Measurements from ENCODE around the gene SLC25A47. TPM values are rescaled to one million over a fixed set of nuclear protein-coding genes. Genes with fewer than 3 reads are reported as not detected.

Gene SLC25A47
- total RNA-seq, 1 experiment from 2014 or later: 0.13 TPM

GRCh38 chr14:100371773-100372172 lies 48.6 kb downstream of the SLC25A47 start:
- peak; percentile 78 for DNase-seq
- no peak overlapping the region for H3K9ac ChIP-seq (ENCODE audit: extremely low read depth, insufficient read length, low read length)

More at GRCh38 chr14:100371773-100372172, 48.6 kb downstream of the SLC25A47 start:
- Histone ChIP-seq H3T11ph (ENCODE audit: low read length) (no peak overlapping the region), H3K79me2 (ENCODE audit: insufficient read depth, low read length) (no peaks in the 10 kb centered on the region), H3K23me2 (ENCODE audit: insufficient read length, low read depth, low read length, poor library complexity, severe bottlenecking) (peaks cover 13% of the 10 kb centered on the region), H3K79me1 (ENCODE audit: insufficient read depth, low read depth, low read length, poor library complexity, severe bottlenecking) (no peaks in the 10 kb centered on the region), H2BK20ac (ENCODE audit: low read depth, low read length, poor library complexity, severe bottlenecking) (no peak overlapping the region), H2BK5ac (ENCODE audit: insufficient read length, low read length) (no peak overlapping the region), H4K20me1 (ENCODE audit: control insufficient read depth, insufficient read depth, insufficient read length) (no peaks in the 10 kb centered on the region), H3K4me2 (ENCODE audit: insufficient read depth, insufficient read length, low read length) (no peak overlapping the region), H3K4me1 (ENCODE audit: insufficient read depth, low read length) (peaks cover 6% of the 10 kb centered on the region; the same call in 1 of the 2 replicates), H3K56ac (ENCODE audit: insufficient read length, low read depth, low read length) (no peak overlapping the region), H3K27me3 (ENCODE audit: insufficient read depth, low read length) (no peaks in the 10 kb centered on the region), H4K8ac (replicated peaks; ENCODE audit: insufficient read length, low read depth, low read length) (no peak overlapping the region), H4K5ac (ENCODE audit: insufficient read length, low read depth, low read length) (no peak overlapping the region), H4K91ac (ENCODE audit: insufficient read length, low read depth, low read length) (no peak overlapping the region), H2BK120ac (ENCODE audit: low read depth, low read length, poor library complexity, severe bottlenecking) (no peak overlapping the region), H2AFZ (ENCODE audit: low read length) (no peak overlapping the region), H3K4ac (ENCODE audit: low read depth, low read length) (no peak overlapping the region), H3K27ac (ENCODE audit: insufficient read length, low read depth, low read length) (peak overlapping the region; percentile 3), H2AK5ac (ENCODE audit: insufficient read length, low read length) (no peak overlapping the region), H2BK15ac (ENCODE audit: low read depth, low read length) (no peak overlapping the region), H3K23ac (ENCODE audit: insufficient read length, low read depth, low read length) (no peak overlapping the region), H2BK12ac (ENCODE audit: insufficient read length, low read depth, low read length) (no peak overlapping the region), H3K9me3 (ENCODE audit: control insufficient read depth, low read depth, low read length) (no peaks in the 10 kb centered on the region), H3K14ac (ENCODE audit: insufficient read depth, low read length) (no peak overlapping the region), H3K18ac (ENCODE audit: insufficient read length, low read depth, low read length) (no peak overlapping the region)
- no CpG with 5 or more reads among the region's 6 CpGs for WGBS (ENCODE audit: extremely low coverage, insufficient read length, low lambda C conversion rate)
- no peak for TF ChIP-seq CTCF (conservative IDR thresholded peaks at IDR 0.05)
- Mint-ChIP-seq H3K27me3 (ENCODE audit: low read depth) (no peaks in the 10 kb centered on the region), H3K36me3 (ENCODE audit: insufficient read depth in 1 of 3, low read depth in 3 of 3) (peaks cover 20 to 43% (median 34%) of the 10 kb centered on the region in 3 experiments), H3K4me3 (peak overlapping the region; percentile 21 to 60; a peak in 3 of 5 replicates), H3K9me3 (peaks cover 0 to 2% of the 10 kb centered on the region in 2 experiments; a peak in 1 of 5 replicates), H3K27ac (peak overlapping the region; percentile 5 to 93 (median 71)), H3K4me1 (peaks cover 37 to 40% of the 10 kb centered on the region in 2 experiments)
